HEK293 (cell line): ENCODE measurements around the gene SEC14L6.
A peak's percentile ranks its signal among the peaks of the same experiment; 100 is the strongest.

Source experiments
- CTCF ChIA-PET: fragments of 350-600 bp; formaldehyde crosslinking; extraction: SDS; loops from one replicate; lab custom pipeline; 2021; ENCODE audit warnings: antibody characterized with exemption; lab: Yijun Ruan, JAX
- POLR2A ChIA-PET: fragments of 300-600 bp; formaldehyde crosslinking; extraction: SDS; loops from one replicate; lab custom pipeline; 2020; ENCODE audit warnings: antibody characterized with exemption, inconsistent platforms; lab: Yijun Ruan, JAX
- H3K27ac ChIP-seq: fragments of 200-500 bp; sonication (Bioruptor generic); 2 replicates; pipeline ENCODE4 v1.5.1; 2014; ENCODE audit warnings: low read depth, low read length, control low read depth, inconsistent platforms; ENCODE audit errors: extremely low read depth
- H3K36me3 ChIP-seq, 2 experiments: fragments of 200-500 bp in 1 of 2; sonication (Bioruptor generic) in 1 of 2; 1 replicate in 1 of 2; 2 replicates in 1 of 2; pipeline ENCODE4 v1.5.1; 2014 to 2017; ENCODE audit warnings: inconsistent platforms in 2 of 2, low read length in 2 of 2; ENCODE audit not compliant: control insufficient read depth in 2 of 2, insufficient read depth in 1 of 2
- H3K4me1 ChIP-seq: fragments of 200-500 bp; sonication (Bioruptor generic); 2 replicates; pipeline ENCODE4 v1.5.1; 2014; ENCODE audit warnings: mild to moderate bottlenecking, low read length, inconsistent platforms; ENCODE audit not compliant: control insufficient read depth, insufficient read depth
- H3K4me3 ChIP-seq: 2 replicates; pipeline ENCODE4 v1.5.1; 2011; ENCODE audit warnings: low read depth, mild to moderate bottlenecking, control low read depth, low read length, moderate library complexity
- H3K9me3 ChIP-seq: fragments of 200-500 bp; sonication (Bioruptor generic); 2 replicates; pipeline ENCODE4 v1.5.1; 2014; ENCODE audit warnings: low read depth, low read length, inconsistent platforms; ENCODE audit not compliant: control insufficient read depth, insufficient read depth
- BCL6B ChIP-seq: fragments of 450-650 bp; formaldehyde crosslinking; IDR thresholded peaks from 2 replicates; pipeline ENCODE4 v1.5.1; 2017; ENCODE audit warnings: missing biosample characterization, missing genetic modification characterization
- FEZF1 ChIP-seq: fragments of 450-650 bp; formaldehyde crosslinking; IDR thresholded peaks from 2 replicates; pipeline ENCODE4 v1.5.1; 2016; ENCODE audit warnings: missing biosample characterization, missing genetic modification characterization
- KLF1 ChIP-seq: fragments of 450-650 bp; formaldehyde crosslinking; IDR thresholded peaks from 2 replicates; pipeline ENCODE4 v1.5.1; 2016; ENCODE audit warnings: missing biosample characterization, missing genetic modification characterization
- REPIN1 ChIP-seq: fragments of 450-650 bp; formaldehyde crosslinking; IDR thresholded peaks from 2 replicates; pipeline ENCODE4 v1.5.1; 2017; ENCODE audit warnings: missing biosample characterization, missing genetic modification characterization, low read depth
- REST ChIP-seq: fragments of 450-650 bp; formaldehyde crosslinking; IDR thresholded peaks from 2 replicates; pipeline ENCODE4 v1.5.1; 2016; ENCODE audit warnings: missing biosample characterization, missing genetic modification characterization
- ZBTB21 ChIP-seq: fragments of 450-650 bp; formaldehyde crosslinking; IDR thresholded peaks from 2 replicates; pipeline ENCODE4 v1.5.1; 2017; ENCODE audit warnings: missing biosample characterization, missing genetic modification characterization
- ZBTB6 ChIP-seq: fragments of 450-650 bp; formaldehyde crosslinking; IDR thresholded peaks from 2 replicates; pipeline ENCODE4 v1.5.1; 2017; ENCODE audit warnings: missing biosample characterization, missing genetic modification characterization
- ZNF112 ChIP-seq: fragments of 450-650 bp; formaldehyde crosslinking; IDR thresholded peaks from 2 replicates; pipeline ENCODE4 v1.5.0; 2017; ENCODE audit warnings: missing biosample characterization, missing genetic modification characterization
- ZNF121 ChIP-seq: fragments of 450-650 bp; formaldehyde crosslinking; IDR thresholded peaks from 2 replicates; pipeline ENCODE4 v1.5.1; 2016; ENCODE audit warnings: missing biosample characterization, missing genetic modification characterization
- ZNF202 ChIP-seq: fragments of 450-650 bp; formaldehyde crosslinking; IDR thresholded peaks from 2 replicates; pipeline ENCODE4 v1.5.1; 2016; ENCODE audit warnings: missing biosample characterization, missing genetic modification characterization, borderline replicate concordance
- ZNF488 ChIP-seq: fragments of 450-650 bp; formaldehyde crosslinking; IDR thresholded peaks from 2 replicates; pipeline ENCODE4 v1.5.1; 2016; ENCODE audit warnings: missing biosample characterization, missing genetic modification characterization
- ZNF513 ChIP-seq: fragments of 450-650 bp; IDR thresholded peaks from 2 replicates; pipeline ENCODE4 v1.5.1; 2018; ENCODE audit warnings: missing biosample characterization, missing genetic modification characterization
- ZNF623 ChIP-seq: fragments of 450-650 bp; formaldehyde crosslinking; IDR thresholded peaks from 2 replicates; pipeline ENCODE4 v1.5.1; 2016; ENCODE audit warnings: missing biosample characterization, missing genetic modification characterization
- ZNF660 ChIP-seq: fragments of 450-650 bp; IDR thresholded peaks from 2 replicates; pipeline ENCODE4 v1.5.1; 2018; ENCODE audit warnings: missing biosample characterization, mild to moderate bottlenecking, missing genetic modification characterization
- ZNF768 ChIP-seq: fragments of 450-650 bp; formaldehyde crosslinking; IDR thresholded peaks from 2 replicates; pipeline ENCODE4 v1.5.1; 2018; ENCODE audit warnings: missing biosample characterization, mild to moderate bottlenecking, missing genetic modification characterization
- ZSCAN4 ChIP-seq: fragments of 450-650 bp; formaldehyde crosslinking; IDR thresholded peaks from 2 replicates; pipeline ENCODE4 v1.5.1; 2017; ENCODE audit warnings: missing biosample characterization, missing genetic modification characterization

The SEC14L6 gene

GRCh38 chr22:30569674-30570202, 23.2 kb upstream of the SEC14L6 start:
- TF ChIP-seq ZNF202 (tag by site-specific recombination) = no peak
- TF ChIP-seq ZNF513 = no peak
- no peak for TF ChIP-seq ZBTB21 (tag by site-specific recombination)
- TF ChIP-seq ZNF660 (tag by site-specific recombination) = no peak
- TF ChIP-seq ZNF121 (tag by site-specific recombination) = peak; percentile 91
- no peak for TF ChIP-seq REST (tag by site-specific recombination)
- no peak for TF ChIP-seq BCL6B (tag by site-specific recombination)
- TF ChIP-seq FEZF1 (tag by site-specific recombination) = no peak
- no peak for TF ChIP-seq ZNF488 (tag by site-specific recombination)
- ChIA-PET CTCF (interaction anchor here (1.1 kb wide), 1 partner anchor 162 kb away, joined by 3 read pairs; no protein-coding TSS in a partner anchor), POLR2A (interaction anchor here (0.7 kb wide), 1 partner anchor 11 kb away, joined by 3 read pairs; no protein-coding TSS in a partner anchor)
- no peaks in the 10 kb centered on the region for H3K36me3 ChIP-seq
- no peak overlapping the region for H3K4me3 ChIP-seq
- no peaks in the 10 kb centered on the region for H3K9me3 ChIP-seq
- no peak overlapping the region for H3K27ac ChIP-seq
- no peaks in the 10 kb centered on the region; the same call in 1 of the 2 replicates for H3K4me1 ChIP-seq

GRCh38 chr22:30568137-30568805, 21.7 kb upstream of the SEC14L6 start:
- no peaks in the 10 kb centered on the region for H3K4me1 ChIP-seq
- H3K9me3 ChIP-seq = no peaks in the 10 kb centered on the region
- no peak overlapping the region for H3K27ac ChIP-seq
- ChIA-PET CTCF (interaction anchor here (0.6 to 1.2 kb wide), 2 partner anchors 73 to 177 kb away, joined by 3 read pairs; no protein-coding TSS in a partner anchor), POLR2A (no interaction called here)
- no peak overlapping the region for H3K4me3 ChIP-seq
- TF ChIP-seq ZBTB6 (tag by site-specific recombination) (no peak), ZNF768 (tag by site-specific recombination) (no peak), ZNF112 (tag by site-specific recombination) (no peak), ZNF623 (peak; percentile 39; the same call in 1 of the 2 replicates), REPIN1 (tag by site-specific recombination) (no peak), KLF1 (tag by site-specific recombination) (0 out of 2 replicates have a peak, but pooled peaks have one; percentile 12), ZSCAN4 (tag by site-specific recombination) (no peak)
- H3K36me3 ChIP-seq = no peaks in the 10 kb centered on the region
